ENCODE measurements around the gene DNM3.

DNM3 gene

DNA sequence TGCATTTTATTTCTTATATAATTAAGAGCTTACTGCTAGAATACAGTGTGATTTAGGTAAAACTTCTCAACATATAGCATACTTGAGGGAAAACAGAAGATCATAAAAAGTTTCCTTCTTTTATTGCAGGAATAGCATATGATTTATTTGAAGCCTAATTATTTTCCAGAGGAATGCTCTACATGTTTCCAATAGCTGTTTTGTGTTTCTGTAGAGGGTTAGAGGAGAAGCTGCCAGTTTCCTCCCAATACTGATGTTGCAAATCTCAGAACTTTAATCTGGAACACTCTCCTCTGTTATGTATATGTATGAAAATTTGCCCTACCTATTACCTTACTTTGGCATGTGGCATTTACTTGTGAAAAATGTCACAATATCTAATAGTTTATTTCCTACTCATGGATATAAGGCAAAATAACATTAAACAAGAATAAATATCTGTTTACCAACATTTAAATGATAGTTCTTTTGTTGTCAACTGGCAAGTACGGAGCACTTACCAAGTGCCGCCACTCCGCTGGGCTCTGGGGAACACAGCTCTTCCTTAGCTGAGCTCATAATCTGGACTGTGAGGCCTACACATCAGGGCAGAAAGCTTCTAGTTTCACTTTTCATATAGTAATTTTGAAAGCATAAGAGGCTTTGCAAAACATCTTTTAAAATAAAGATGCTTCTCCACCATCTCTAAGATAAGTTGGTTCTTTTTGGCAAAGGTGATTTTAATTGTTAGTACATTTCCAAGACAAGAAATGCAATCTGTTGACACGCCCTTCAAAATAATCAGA, 339.4 kb downstream of the DNM3 start:
- H3K4me2 ChIP-seq (ENCODE audit: low read length), result peak overlapping the region; percentile 54; the same call in 1 of the 2 replicates
- TF ChIP-seq, protein P1, sequence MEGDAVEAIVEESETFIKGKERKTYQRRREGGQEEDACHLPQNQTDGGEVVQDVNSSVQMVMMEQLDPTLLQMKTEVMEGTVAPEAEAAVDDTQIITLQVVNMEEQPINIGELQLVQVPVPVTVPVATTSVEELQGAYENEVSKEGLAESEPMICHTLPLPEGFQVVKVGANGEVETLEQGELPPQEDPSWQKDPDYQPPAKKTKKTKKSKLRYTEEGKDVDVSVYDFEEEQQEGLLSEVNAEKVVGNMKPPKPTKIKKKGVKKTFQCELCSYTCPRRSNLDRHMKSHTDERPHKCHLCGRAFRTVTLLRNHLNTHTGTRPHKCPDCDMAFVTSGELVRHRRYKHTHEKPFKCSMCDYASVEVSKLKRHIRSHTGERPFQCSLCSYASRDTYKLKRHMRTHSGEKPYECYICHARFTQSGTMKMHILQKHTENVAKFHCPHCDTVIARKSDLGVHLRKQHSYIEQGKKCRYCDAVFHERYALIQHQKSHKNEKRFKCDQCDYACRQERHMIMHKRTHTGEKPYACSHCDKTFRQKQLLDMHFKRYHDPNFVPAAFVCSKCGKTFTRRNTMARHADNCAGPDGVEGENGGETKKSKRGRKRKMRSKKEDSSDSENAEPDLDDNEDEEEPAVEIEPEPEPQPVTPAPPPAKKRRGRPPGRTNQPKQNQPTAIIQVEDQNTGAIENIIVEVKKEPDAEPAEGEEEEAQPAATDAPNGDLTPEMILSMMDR (IDR thresholded peaks at IDR 0.05; ENCODE audit: low read depth, low read length, poor library complexity, severe bottlenecking), result no peak
- TF ChIP-seq EZH2phosphoT487 (IDR thresholded peaks at IDR 0.05; ENCODE audit: borderline replicate concordance, low read length), result no peak

DNA sequence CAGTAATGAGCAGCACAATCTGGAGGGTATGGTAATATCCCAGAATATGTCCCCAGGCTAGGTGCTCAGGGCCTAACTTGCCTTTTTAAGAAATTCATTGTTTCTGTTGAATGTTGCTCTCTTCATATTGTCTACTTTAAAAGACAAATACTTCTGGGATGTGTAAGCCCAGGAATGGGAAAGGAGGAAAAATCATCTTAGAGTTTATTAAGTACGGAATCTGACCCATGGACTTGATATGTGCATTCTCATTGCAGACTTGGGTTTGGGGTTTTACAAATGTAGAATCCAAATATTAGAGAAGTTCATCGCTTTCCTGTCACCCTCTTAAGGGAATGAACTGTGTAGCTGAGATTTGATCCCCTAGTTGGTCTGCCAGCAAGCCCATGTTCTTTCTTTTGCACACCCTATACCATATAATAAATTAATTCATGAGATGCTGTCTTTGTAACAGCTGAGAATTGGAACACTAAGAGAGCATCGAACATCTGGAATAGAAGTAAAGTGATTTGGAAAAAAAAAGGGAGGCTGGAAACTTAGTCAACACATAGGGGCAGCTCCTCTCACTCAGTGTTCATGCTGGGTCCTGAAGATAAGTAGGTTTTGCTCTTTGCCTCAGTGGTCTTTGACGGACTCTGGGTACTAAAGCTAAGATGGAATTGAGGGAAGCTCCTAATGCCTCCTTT, 343.4 kb downstream of the DNM3 start:
- no peaks in the 10 kb centered on the region for H3K9me3 ChIP-seq (ENCODE audit: control insufficient read depth, insufficient read depth, low read length)
- H4K20me1 ChIP-seq (ENCODE audit: control insufficient read depth, insufficient read depth, low read depth, low read length), result no peaks in the 10 kb centered on the region
- peaks cover 7% of the 10 kb centered on the region; the same call in 1 of the 2 replicates for H3F3A ChIP-seq (ENCODE audit: control insufficient read depth, insufficient read depth)
- TF ChIP-seq, protein P1 (IDR thresholded peaks at IDR 0.05; ENCODE audit: low read depth, low read length, poor library complexity, severe bottlenecking), result no peak
- peaks cover 50% of the 10 kb centered on the region for H3K4me1 ChIP-seq (ENCODE audit: control insufficient read depth, low read length)
- H3K27me3 ChIP-seq (ENCODE audit: control insufficient read depth, low read length), result no peaks in the 10 kb centered on the region
- H3K9me2 ChIP-seq (replicated peaks; ENCODE audit: control insufficient read depth, low read length), result no peaks in the 10 kb centered on the region
- H3K4me2 ChIP-seq (ENCODE audit: low read length), result peak overlapping the region; percentile 48
- H3K79me2 ChIP-seq (ENCODE audit: control insufficient read depth, low read length), result no peaks in the 10 kb centered on the region
- peak overlapping the region; percentile 17 for H3K4me3 ChIP-seq (ENCODE audit: low read length)
- peak overlapping the region; percentile 32; the same call in 1 of the 2 replicates for H3K27ac ChIP-seq (ENCODE audit: low read depth, low read length)
- H3K36me3 ChIP-seq (ENCODE audit: control insufficient read depth, low read length), result no peaks in the 10 kb centered on the region

More for the DNA sequence above, 339.4 kb downstream of the DNM3 start:
- no peaks in the 10 kb centered on the region for H3K36me3 ChIP-seq (ENCODE audit: control insufficient read depth, low read length)
- H3K4me1 ChIP-seq (ENCODE audit: control insufficient read depth, low read length), result peaks cover 37% of the 10 kb centered on the region
- H3K27me3 ChIP-seq (ENCODE audit: control insufficient read depth, low read length), result no peaks in the 10 kb centered on the region
- H4K20me1 ChIP-seq (ENCODE audit: control insufficient read depth, insufficient read depth, low read depth, low read length), result no peaks in the 10 kb centered on the region
- no peak overlapping the region for H3K27ac ChIP-seq (ENCODE audit: low read depth, low read length)
- peaks cover 7% of the 10 kb centered on the region; the same call in 1 of the 2 replicates for H3F3A ChIP-seq (ENCODE audit: control insufficient read depth, insufficient read depth)
- H3K79me2 ChIP-seq (ENCODE audit: control insufficient read depth, low read length), result no peaks in the 10 kb centered on the region
- no peaks in the 10 kb centered on the region for H3K9me2 ChIP-seq (replicated peaks; ENCODE audit: control insufficient read depth, low read length)
- H3K4me3 ChIP-seq (ENCODE audit: low read length), result no peak overlapping the region
- H3K9me3 ChIP-seq (ENCODE audit: control insufficient read depth, insufficient read depth, low read length), result no peaks in the 10 kb centered on the region

DNA sequence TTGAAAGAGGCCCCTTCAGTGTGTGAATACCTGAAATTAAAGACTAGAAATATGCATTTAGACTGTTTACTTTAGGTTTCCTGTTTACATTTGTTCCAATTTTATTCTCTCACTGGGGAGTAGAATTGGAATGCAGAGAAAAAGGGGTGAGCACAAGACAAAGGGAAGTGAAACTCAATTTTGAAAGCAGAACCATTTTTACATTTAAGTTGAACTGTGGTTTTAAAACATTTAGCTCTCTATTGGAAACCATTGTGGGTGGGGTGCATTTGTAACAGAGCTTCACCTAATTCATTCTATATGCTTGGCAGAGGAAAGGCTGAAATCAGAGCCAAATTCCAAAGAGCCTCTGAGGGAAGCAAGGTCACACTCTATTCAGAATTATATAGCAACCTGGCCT, 343.9 kb downstream of the DNM3 start:
- Histone ChIP-seq H3K4me1 (ENCODE audit: control insufficient read depth, low read length) (peaks cover 50% of the 10 kb centered on the region), H3K27me3 (ENCODE audit: control insufficient read depth, low read length) (no peaks in the 10 kb centered on the region), H3K4me2 (ENCODE audit: low read length) (peak overlapping the region; percentile 48), H3F3A (ENCODE audit: control insufficient read depth, insufficient read depth) (peaks cover 7% of the 10 kb centered on the region; the same call in 1 of the 2 replicates), H3K9me2 (replicated peaks; ENCODE audit: control insufficient read depth, low read length) (no peaks in the 10 kb centered on the region), H3K27ac (ENCODE audit: low read depth, low read length) (peak overlapping the region; percentile 32), H3K4me3 (ENCODE audit: low read length) (peak overlapping the region; percentile 17), H3K79me2 (ENCODE audit: control insufficient read depth, low read length) (no peaks in the 10 kb centered on the region), H4K20me1 (ENCODE audit: control insufficient read depth, insufficient read depth, low read depth, low read length) (no peaks in the 10 kb centered on the region), H3K36me3 (ENCODE audit: control insufficient read depth, low read length) (no peaks in the 10 kb centered on the region), H3K9me3 (ENCODE audit: control insufficient read depth, insufficient read depth, low read length) (no peaks in the 10 kb centered on the region)
- no peak for TF ChIP-seq EZH2phosphoT487 (IDR thresholded peaks at IDR 0.05; ENCODE audit: borderline replicate concordance, low read length)
- TF ChIP-seq, protein P1 (IDR thresholded peaks at IDR 0.05; ENCODE audit: low read depth, low read length, poor library complexity, severe bottlenecking), result no peak

All from DOHH2 (cell line).